Measurements from ENCODE around the gene TAAR1.
"Not testable (repeated sequence)": the region's sequence is repeated elsewhere in the genome, so short reads cannot be mapped to it uniquely, and the experiment has no call there.

GRCh38 chr6:132706756-132707155, 47.8 kb upstream of the TAAR1 start:
- not testable (repeated sequence) for TF ChIP-seq CTCF (IDR thresholded peaks at IDR 0.05; ENCODE audit: extremely low read depth in 1 of 2, insufficient read depth in 1 of 2, low read depth in 1 of 2, low read length in 2 of 2); POLR2AphosphoS5 (IDR thresholded peaks at IDR 0.05; ENCODE audit: insufficient read depth, low read depth, low read length); EZH2 (IDR thresholded peaks at IDR 0.05; ENCODE audit: borderline replicate concordance, low read depth, low read length, severe bottlenecking); MAX (IDR thresholded peaks at IDR 0.05; ENCODE audit: insufficient read depth, insufficient read length)
